GM18498 (cell line): ENCODE results near the gene RUNX1.

Source experiments
- ATAC-seq: cut with Tn5 transposase; IDR thresholded peaks from one replicate; pipeline ENCODE4 v1.9.1; 2021; ENCODE audit warnings: mild to moderate bottlenecking, moderate library complexity; ENCODE audit not compliant: unreplicated experiment

Gene RUNX1

GRCh38 chr21:35019631-35020032 is 29.5 kb downstream of the RUNX1 start:
- ATAC-seq: no peak

- no peak for ATAC-seq
Measured at GRCh38 chr21:35017256-35017655, 31.8 kb downstream of the RUNX1 start.

- no peak for ATAC-seq
Measured at GRCh38 chr21:35016517-35017188, 32.4 kb downstream of the RUNX1 start.

- no peak for ATAC-seq
Measured at GRCh38 chr21:35016071-35016470, 33.0 kb downstream of the RUNX1 start.

GRCh38 chr21:35015435-35016024 is 33.6 kb downstream of the RUNX1 start:
- no peak for ATAC-seq

- ATAC-seq: no peak
Measured at GRCh38 chr21:35014302-35015041, 34.6 kb downstream of the RUNX1 start.

- no peak for ATAC-seq
Measured at GRCh38 chr21:35011681-35012080, 37.4 kb downstream of the RUNX1 start.

- ATAC-seq: no peak
Measured at GRCh38 chr21:35010447-35010846, 38.7 kb downstream of the RUNX1 start.

GRCh38 chr21:35007348-35007747 is 41.8 kb downstream of the RUNX1 start:
- ATAC-seq: no peak

GRCh38 chr21:35006771-35007170 is 42.3 kb downstream of the RUNX1 start:
- ATAC-seq: no peak

- no peak for ATAC-seq
Measured at GRCh38 chr21:35006248-35006647, 42.9 kb downstream of the RUNX1 start.

- no peak for ATAC-seq
Measured at GRCh38 chr21:35005560-35006224, 43.4 kb downstream of the RUNX1 start.

GRCh38 chr21:35005077-35005476 is 44.0 kb downstream of the RUNX1 start:
- ATAC-seq: no peak

- no peak for ATAC-seq
Measured at GRCh38 chr21:35004314-35004713, 44.8 kb downstream of the RUNX1 start.

GRCh38 chr21:35002879-35003722 is 46.0 kb downstream of the RUNX1 start:
- no peak for ATAC-seq

- no peak for ATAC-seq
Measured at GRCh38 chr21:34999397-34999941, 49.6 kb downstream of the RUNX1 start.

GRCh38 chr21:34998176-34998575 is 50.9 kb downstream of the RUNX1 start:
- ATAC-seq: no peak

GRCh38 chr21:34997294-34997693 is 51.8 kb downstream of the RUNX1 start:
- no peak for ATAC-seq

- ATAC-seq: no peak
Measured at GRCh38 chr21:34996304-34997101, 52.6 kb downstream of the RUNX1 start.

GRCh38 chr21:34995979-34996303 is 53.2 kb downstream of the RUNX1 start:
- no peak for ATAC-seq
